ENCODE measurements around the gene SFMBT1. TPM values are rescaled to one million over a fixed set of nuclear protein-coding genes. Genes with fewer than 3 reads are reported as not detected.

SFMBT1 gene
- total and polyA plus RNA-seq, 9 of the 15 experiments (the other 6 are each of a cell fraction or from before 2014, with no cell fraction given) = 0.76 to 6.6 (median 3.6) TPM

DNA sequence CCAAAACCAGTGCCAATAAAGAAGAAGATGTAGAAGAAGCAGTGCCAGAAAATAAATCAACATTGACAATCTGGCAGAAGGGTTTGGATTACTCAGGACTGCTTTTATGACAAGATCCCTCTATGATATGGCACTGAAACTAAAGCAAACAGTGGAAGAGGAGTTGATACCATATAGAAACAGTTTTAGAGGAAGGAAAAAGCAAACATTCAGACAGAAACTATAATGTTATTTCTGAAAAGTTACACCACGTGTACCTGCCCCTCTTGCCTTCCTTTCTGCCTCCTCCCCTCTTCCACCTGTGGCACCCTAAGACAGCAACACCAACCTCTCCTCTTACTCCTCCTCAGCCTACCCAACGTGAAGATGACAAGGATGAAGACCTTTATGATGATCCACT, 63.0 kb downstream of the SFMBT1 start:
- no peaks in the 10 kb centered on the region for H4K20me1 ChIP-seq (replicated peaks; ENCODE audit: control insufficient read depth, insufficient read depth, low read length)
- no peaks in the 10 kb centered on the region; the same call in 2 of the 3 replicates for H3K79me2 ChIP-seq (ENCODE audit: control insufficient read depth, insufficient read depth, low read length)
- no peak overlapping the region for H3K4me3 ChIP-seq
- in situ Hi-C loops (cut with MboI) = no loop called here
- DNase-seq (ENCODE audit: extremely low read depth in 1 of 4, low spot score in 3 of 4) = no peak
- no peaks in the 10 kb centered on the region for H3K36me3 ChIP-seq (ENCODE audit: control insufficient read depth, insufficient read depth, low read length)
- ChIA-PET POLR2A (no interaction called here), CTCF (ENCODE audit: low intra/inter-chr PET ratio) (no interaction called here)
- H2AFZ ChIP-seq (ENCODE audit: low read depth, low read length) = no peak overlapping the region
- intact Hi-C loops (cut with micrococcal nuclease) = no loop called here
- H3K27me3 ChIP-seq (ENCODE audit: control insufficient read depth in 2 of 2, insufficient read depth in 2 of 2, low read length in 2 of 2) = no peaks in the 10 kb centered on the region
- H3K4me2 ChIP-seq (ENCODE audit: insufficient read depth, low read length) = no peak overlapping the region
- no peaks in the 10 kb centered on the region for H3K9me1 ChIP-seq (ENCODE audit: control insufficient read depth, insufficient read depth, low read length)
- BruUV-seq (replicated peaks) = no TSS peak
- ATAC-seq = no peak
- H3K27ac ChIP-seq (ENCODE audit: extremely low read depth, low read depth, low read length) = no peak overlapping the region; the same call in 2 of the 3 replicates
- no peak for FAIRE-seq
- 38% methylated on average over 1 of the region's 2 CpGs for whole genome bisulfite sequencing (ENCODE audit: insufficient coverage, low coverage, missing lambda C conversion rate)
- H3K9ac ChIP-seq (ENCODE audit: insufficient read depth in 1 of 2, low read depth in 2 of 2, low read length in 2 of 2) = no peak overlapping the region
- 0 out of 2 replicates have a peak, but pooled peaks cover 2% of the 10 kb centered on the region for H3K9me3 ChIP-seq (replicated peaks; ENCODE audit: control insufficient read depth, insufficient read depth, low read depth, low read length)
- H3K4me1 ChIP-seq (replicated peaks in 1 of 2; ENCODE audit: control insufficient read depth in 2 of 2, insufficient read depth in 2 of 2, low read length in 2 of 2) = peaks cover 0 to 11% of the 10 kb centered on the region in 2 experiments; a peak in 2 of 5 replicates
- TF ChIP-seq SIN3B (IDR thresholded peaks at IDR 0.05; ENCODE audit: low read depth) (no peak), ZNF644 (tag; IDR thresholded peaks at IDR 0.05; ENCODE audit: low read depth) (no peak), ZNF445 (CRISPR knock-in tag; IDR thresholded peaks at IDR 0.05; ENCODE audit: low read depth) (no peak), RBM14 (IDR thresholded peaks at IDR 0.05; ENCODE audit: borderline replicate concordance, insufficient read depth, low read depth, low read length) (no peak), MTA2 (IDR thresholded peaks at IDR 0.05; ENCODE audit: low read depth) (no peak), SRSF7 (optimal IDR thresholded peaks at IDR 0.05; ENCODE audit: low read depth, low read length) (no peak), CHD2 (IDR thresholded peaks at IDR 0.05; ENCODE audit: low read depth, low read length) (no peak), ZBTB8A (IDR thresholded peaks at IDR 0.05; ENCODE audit: partially characterized antibody) (no peak), HLTF (IDR thresholded peaks at IDR 0.05) (no peak)
- TF ChIP-seq, protein P1, sequence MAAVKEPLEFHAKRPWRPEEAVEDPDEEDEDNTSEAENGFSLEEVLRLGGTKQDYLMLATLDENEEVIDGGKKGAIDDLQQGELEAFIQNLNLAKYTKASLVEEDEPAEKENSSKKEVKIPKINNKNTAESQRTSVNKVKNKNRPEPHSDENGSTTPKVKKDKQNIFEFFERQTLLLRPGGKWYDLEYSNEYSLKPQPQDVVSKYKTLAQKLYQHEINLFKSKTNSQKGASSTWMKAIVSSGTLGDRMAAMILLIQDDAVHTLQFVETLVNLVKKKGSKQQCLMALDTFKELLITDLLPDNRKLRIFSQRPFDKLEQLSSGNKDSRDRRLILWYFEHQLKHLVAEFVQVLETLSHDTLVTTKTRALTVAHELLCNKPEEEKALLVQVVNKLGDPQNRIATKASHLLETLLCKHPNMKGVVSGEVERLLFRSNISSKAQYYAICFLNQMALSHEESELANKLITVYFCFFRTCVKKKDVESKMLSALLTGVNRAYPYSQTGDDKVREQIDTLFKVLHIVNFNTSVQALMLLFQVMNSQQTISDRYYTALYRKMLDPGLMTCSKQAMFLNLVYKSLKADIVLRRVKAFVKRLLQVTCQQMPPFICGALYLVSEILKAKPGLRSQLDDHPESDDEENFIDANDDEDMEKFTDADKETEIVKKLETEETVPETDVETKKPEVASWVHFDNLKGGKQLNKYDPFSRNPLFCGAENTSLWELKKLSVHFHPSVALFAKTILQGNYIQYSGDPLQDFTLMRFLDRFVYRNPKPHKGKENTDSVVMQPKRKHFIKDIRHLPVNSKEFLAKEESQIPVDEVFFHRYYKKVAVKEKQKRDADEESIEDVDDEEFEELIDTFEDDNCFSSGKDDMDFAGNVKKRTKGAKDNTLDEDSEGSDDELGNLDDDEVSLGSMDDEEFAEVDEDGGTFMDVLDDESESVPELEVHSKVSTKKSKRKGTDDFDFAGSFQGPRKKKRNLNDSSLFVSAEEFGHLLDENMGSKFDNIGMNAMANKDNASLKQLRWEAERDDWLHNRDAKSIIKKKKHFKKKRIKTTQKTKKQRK (IDR thresholded peaks at IDR 0.05; ENCODE audit: borderline replicate concordance, low read depth, low read length) = no peak
- TF ChIP-seq, protein P2, sequence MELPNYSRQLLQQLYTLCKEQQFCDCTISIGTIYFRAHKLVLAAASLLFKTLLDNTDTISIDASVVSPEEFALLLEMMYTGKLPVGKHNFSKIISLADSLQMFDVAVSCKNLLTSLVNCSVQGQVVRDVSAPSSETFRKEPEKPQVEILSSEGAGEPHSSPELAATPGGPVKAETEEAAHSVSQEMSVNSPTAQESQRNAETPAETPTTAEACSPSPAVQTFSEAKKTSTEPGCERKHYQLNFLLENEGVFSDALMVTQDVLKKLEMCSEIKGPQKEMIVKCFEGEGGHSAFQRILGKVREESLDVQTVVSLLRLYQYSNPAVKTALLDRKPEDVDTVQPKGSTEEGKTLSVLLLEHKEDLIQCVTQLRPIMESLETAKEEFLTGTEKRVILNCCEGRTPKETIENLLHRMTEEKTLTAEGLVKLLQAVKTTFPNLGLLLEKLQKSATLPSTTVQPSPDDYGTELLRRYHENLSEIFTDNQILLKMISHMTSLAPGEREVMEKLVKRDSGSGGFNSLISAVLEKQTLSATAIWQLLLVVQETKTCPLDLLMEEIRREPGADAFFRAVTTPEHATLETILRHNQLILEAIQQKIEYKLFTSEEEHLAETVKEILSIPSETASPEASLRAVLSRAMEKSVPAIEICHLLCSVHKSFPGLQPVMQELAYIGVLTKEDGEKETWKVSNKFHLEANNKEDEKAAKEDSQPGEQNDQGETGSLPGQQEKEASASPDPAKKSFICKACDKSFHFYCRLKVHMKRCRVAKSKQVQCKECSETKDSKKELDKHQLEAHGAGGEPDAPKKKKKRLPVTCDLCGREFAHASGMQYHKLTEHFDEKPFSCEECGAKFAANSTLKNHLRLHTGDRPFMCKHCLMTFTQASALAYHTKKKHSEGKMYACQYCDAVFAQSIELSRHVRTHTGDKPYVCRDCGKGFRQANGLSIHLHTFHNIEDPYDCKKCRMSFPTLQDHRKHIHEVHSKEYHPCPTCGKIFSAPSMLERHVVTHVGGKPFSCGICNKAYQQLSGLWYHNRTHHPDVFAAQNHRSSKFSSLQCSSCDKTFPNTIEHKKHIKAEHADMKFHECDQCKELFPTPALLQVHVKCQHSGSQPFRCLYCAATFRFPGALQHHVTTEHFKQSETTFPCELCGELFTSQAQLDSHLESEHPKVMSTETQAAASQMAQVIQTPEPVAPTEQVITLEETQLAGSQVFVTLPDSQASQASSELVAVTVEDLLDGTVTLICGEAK (IDR thresholded peaks at IDR 0.05) = no peak
- TF ChIP-seq, protein P2 (CRISPR knock-in tag; IDR thresholded peaks at IDR 0.05) = no peak

Data from K562 (cell line).